Esophagus squamous epithelium (tissue), 5 donors: ENCODE measurements around the gene ZBTB2. TPM values are rescaled to one million over a fixed set of nuclear protein-coding genes. Genes with fewer than 3 reads are reported as not detected.

Experiments used
- DNase-seq: peaks from one replicate; lab custom pipeline; 2025; lab: John Stamatoyannopoulos, UW
- H3K27ac ChIP-seq, 4 donors: fragments of 200-600 bp; sonication (generic); one replicate each; pipeline ENCODE4 v1.5.1; 2016 to 2019; ENCODE audit warnings: mild to moderate bottlenecking in 1 of 4
- H3K27me3 ChIP-seq, 4 donors: fragments of 200-600 bp; sonication (generic); 1 replicate in 3 of 4; 2 replicates in 1 of 4; pipeline versions ENCODE4 v1.5.1 to v1.6.0; 2017 to 2021; ENCODE audit warnings: antibody characterized with exemption in 1 of 4
- H3K36me3 ChIP-seq, 3 donors: fragments of 200-600 bp; sonication (generic); one replicate each; pipeline ENCODE4 v1.5.1; 2016 to 2019
- H3K4me1 ChIP-seq, 3 donors: fragments of 200-600 bp; sonication (generic); one replicate each; pipeline ENCODE4 v1.5.1; 2017 to 2019
- H3K4me3 ChIP-seq, 4 donors: fragments of 200-600 bp; sonication (generic); 1 replicate in 3 of 4; 2 replicates in 1 of 4; pipeline ENCODE4 v1.5.1; 2016 to 2019; ENCODE audit warnings: mild to moderate bottlenecking in 2 of 4, moderate library complexity in 1 of 4
- H3K9me3 ChIP-seq, 3 donors: fragments of 200-600 bp; sonication (generic); one replicate each; pipeline ENCODE4 v1.5.1; 2016 to 2019
- CTCF ChIP-seq, 6 experiments: fragments of 450-650 bp in 4 of 6; fragments of 200-600 bp in 2 of 6; sonication (generic) in 2 of 6; IDR thresholded peaks; one replicate each; pipeline ENCODE4 v1.5.1; 2016 to 2019; ENCODE audit warnings: antibody characterized with exemption in 6 of 6, mild to moderate bottlenecking in 4 of 6, moderate library complexity in 4 of 6
- POLR2A ChIP-seq, 4 donors: fragments of 450-650 bp; IDR thresholded peaks; one replicate each; pipeline ENCODE4 v1.6.1; 2017; ENCODE audit warnings: antibody characterized with exemption in 4 of 4, mild to moderate bottlenecking in 4 of 4, moderate library complexity in 3 of 4
- WGBS, 2 donors: methylation state at CpG; one replicate each; pipeline ENCODE4 v1.1.5; 2018; 5-methylcytosine and 5-hydroxymethylcytosine counted together
- intact Hi-C: fragments of 100-400 bp; cut with DNase I; formaldehyde crosslinking; loops from one replicate; pipeline ENCODE4 v1.15.0; 2022
- total RNA-seq, 4 donors: library from RNA; depleted of rRNA; stranded (reverse); fragments of >200 nt; gene quantifications; one replicate each; pipeline ENCODE4 v1.1.0, GENCODE V29; 2016
- donor health status: DM: yes; HTN: yes; CAD: no.

ZBTB2 gene
- total RNA-seq, 4 donors from 2014 or later = 4.2 to 11.3 (median 7.4) TPM

- no peaks in the 10 kb centered on the region for H3K4me1 ChIP-seq
- H3K4me3 ChIP-seq = no peak overlapping the region
- 63 to 79% methylated on average over 15 of the region's 15 CpGs for WGBS, 2 donors
- no peaks in the 10 kb centered on the region for H3K27me3 ChIP-seq
- H3K27ac ChIP-seq = no peak overlapping the region
- H3K9me3 ChIP-seq = no peaks in the 10 kb centered on the region
- intact Hi-C loops = no loop called here
- DNase-seq = no peak
- no peak for TF ChIP-seq CTCF (IDR thresholded peaks at IDR 0.05)
- no peak for TF ChIP-seq POLR2A (IDR thresholded peaks at IDR 0.05)
- H3K36me3 ChIP-seq = no peaks in the 10 kb centered on the region
Measured at GRCh38 chr6:151340219-151340978, 51.0 kb downstream of the ZBTB2 start.

GRCh38 chr6:151339369-151339768 lies 52.0 kb downstream of the ZBTB2 start:
- WGBS, 2 donors = 76% methylated on average over 4 of the region's 4 CpGs
- no peak overlapping the region for H3K4me3 ChIP-seq
- TF ChIP-seq POLR2A (IDR thresholded peaks at IDR 0.05) (no peak), CTCF (IDR thresholded peaks at IDR 0.05) (no peak)
- intact Hi-C loops = no loop called here
- H3K27ac ChIP-seq = no peak overlapping the region
- H3K4me1 ChIP-seq = no peaks in the 10 kb centered on the region
- no peaks in the 10 kb centered on the region for H3K9me3 ChIP-seq
- no peaks in the 10 kb centered on the region for H3K36me3 ChIP-seq
- no peak for DNase-seq
- H3K27me3 ChIP-seq = no peaks in the 10 kb centered on the region

GRCh38 chr6:151338651-151339200 lies 52.6 kb downstream of the ZBTB2 start:
- DNase-seq = no peak
- Histone ChIP-seq H3K4me3 (no peak overlapping the region), H3K36me3 (no peaks in the 10 kb centered on the region), H3K27ac (no peak overlapping the region), H3K9me3 (no peaks in the 10 kb centered on the region), H3K27me3 (no peaks in the 10 kb centered on the region), H3K4me1 (no peaks in the 10 kb centered on the region)
- 66 to 69% methylated on average over 10 to 11 of the region's 11 CpGs for WGBS, 2 donors
- no peak for TF ChIP-seq POLR2A (IDR thresholded peaks at IDR 0.05)
- no peak for TF ChIP-seq CTCF (IDR thresholded peaks at IDR 0.05)
- intact Hi-C loops = no loop called here

GRCh38 chr6:151335930-151336329 lies 55.4 kb downstream of the ZBTB2 start:
- Histone ChIP-seq H3K36me3 (no peaks in the 10 kb centered on the region), H3K9me3 (no peaks in the 10 kb centered on the region), H3K4me1 (no peaks in the 10 kb centered on the region), H3K27me3 (no peaks in the 10 kb centered on the region), H3K4me3 (no peak overlapping the region), H3K27ac (no peak overlapping the region)
- intact Hi-C loops = no loop called here
- TF ChIP-seq POLR2A (IDR thresholded peaks at IDR 0.05) (no peak), CTCF (IDR thresholded peaks at IDR 0.05) (no peak)
- no peak for DNase-seq

- intact Hi-C loops = loop anchor here (5.0 kb wide), 1 partner anchor 433 kb away; no protein-coding TSS in a partner anchor
- peaks cover 0 to 13% (median 0%) of the 10 kb centered on the region in 4 donors for H3K27me3 ChIP-seq
- H3K9me3 ChIP-seq = no peaks in the 10 kb centered on the region
- H3K4me3 ChIP-seq = no peak overlapping the region
- no peak for DNase-seq
- H3K4me1 ChIP-seq = peaks cover 1 to 10% (median 5%) of the 10 kb centered on the region in 3 donors
- H3K27ac ChIP-seq = peak overlapping the region in 2 of 4 donors; percentile 5 to 34
- no peaks in the 10 kb centered on the region for H3K36me3 ChIP-seq
- 51 to 64% methylated on average over 6 of the region's 6 CpGs for WGBS, 2 donors
- TF ChIP-seq CTCF (IDR thresholded peaks at IDR 0.05) (no peak), POLR2A (IDR thresholded peaks at IDR 0.05) (no peak)
Measured at GRCh38 chr6:151330130-151330696, 61.1 kb downstream of the ZBTB2 start.
